Astrocyte of the hippocampus (primary cell): ENCODE measurements around the gene MYOF.

Experiments
- DNase-seq: peaks from one replicate; pipeline ENCODE4 v3.0.0; 2011; ENCODE audit warnings: low read depth, low spot score

The MYOF gene, protein sequence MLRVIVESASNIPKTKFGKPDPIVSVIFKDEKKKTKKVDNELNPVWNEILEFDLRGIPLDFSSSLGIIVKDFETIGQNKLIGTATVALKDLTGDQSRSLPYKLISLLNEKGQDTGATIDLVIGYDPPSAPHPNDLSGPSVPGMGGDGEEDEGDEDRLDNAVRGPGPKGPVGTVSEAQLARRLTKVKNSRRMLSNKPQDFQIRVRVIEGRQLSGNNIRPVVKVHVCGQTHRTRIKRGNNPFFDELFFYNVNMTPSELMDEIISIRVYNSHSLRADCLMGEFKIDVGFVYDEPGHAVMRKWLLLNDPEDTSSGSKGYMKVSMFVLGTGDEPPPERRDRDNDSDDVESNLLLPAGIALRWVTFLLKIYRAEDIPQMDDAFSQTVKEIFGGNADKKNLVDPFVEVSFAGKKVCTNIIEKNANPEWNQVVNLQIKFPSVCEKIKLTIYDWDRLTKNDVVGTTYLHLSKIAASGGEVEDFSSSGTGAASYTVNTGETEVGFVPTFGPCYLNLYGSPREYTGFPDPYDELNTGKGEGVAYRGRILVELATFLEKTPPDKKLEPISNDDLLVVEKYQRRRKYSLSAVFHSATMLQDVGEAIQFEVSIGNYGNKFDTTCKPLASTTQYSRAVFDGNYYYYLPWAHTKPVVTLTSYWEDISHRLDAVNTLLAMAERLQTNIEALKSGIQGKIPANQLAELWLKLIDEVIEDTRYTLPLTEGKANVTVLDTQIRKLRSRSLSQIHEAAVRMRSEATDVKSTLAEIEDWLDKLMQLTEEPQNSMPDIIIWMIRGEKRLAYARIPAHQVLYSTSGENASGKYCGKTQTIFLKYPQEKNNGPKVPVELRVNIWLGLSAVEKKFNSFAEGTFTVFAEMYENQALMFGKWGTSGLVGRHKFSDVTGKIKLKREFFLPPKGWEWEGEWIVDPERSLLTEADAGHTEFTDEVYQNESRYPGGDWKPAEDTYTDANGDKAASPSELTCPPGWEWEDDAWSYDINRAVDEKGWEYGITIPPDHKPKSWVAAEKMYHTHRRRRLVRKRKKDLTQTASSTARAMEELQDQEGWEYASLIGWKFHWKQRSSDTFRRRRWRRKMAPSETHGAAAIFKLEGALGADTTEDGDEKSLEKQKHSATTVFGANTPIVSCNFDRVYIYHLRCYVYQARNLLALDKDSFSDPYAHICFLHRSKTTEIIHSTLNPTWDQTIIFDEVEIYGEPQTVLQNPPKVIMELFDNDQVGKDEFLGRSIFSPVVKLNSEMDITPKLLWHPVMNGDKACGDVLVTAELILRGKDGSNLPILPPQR (N-terminal part only)

DNA sequence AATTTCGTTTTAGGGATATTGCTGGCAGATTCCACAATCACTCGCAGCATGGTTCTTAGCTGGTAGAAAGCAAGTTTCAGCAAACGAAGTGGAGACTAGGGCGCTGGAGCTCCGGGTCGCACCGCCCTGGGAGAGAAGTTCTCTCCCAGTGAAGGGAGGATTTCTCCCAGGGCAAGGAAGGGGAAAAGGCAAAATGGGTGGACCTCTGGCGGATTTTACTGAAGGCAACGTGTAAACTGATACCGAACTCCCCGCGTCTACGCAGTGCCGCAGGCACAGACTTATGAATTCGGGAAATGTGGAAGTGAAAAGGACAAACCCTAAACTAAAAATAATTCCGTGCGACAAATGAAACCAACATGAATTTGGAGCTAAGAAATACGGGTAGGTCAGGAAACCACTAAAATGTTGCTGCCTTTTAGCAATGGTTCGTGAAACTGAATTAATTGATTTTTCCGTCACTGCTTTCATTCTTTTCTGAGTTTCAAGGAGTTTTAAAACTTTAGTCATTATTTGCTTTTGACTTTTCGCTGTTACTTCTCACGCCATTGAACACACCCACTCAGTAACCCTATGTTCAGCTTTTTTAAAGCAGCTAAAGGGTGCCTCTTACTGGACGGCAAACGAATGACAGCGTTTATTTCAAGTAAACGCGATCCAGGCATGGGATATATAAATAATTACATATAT, at the start of gene MYOF:
Gene MYOF (minus strand): TSS at position 190 of the 690 bp plus-strand sequence. CDS start 140 bp downstream, at position 50.
- peak; percentile 92 for DNase-seq

- DNase-seq = no peak
These were observed 36.4 kb upstream of the MYOF start for GRCh38 chr10:93518531-93518930.

- no peak for DNase-seq
These were observed 33.9 kb upstream of the MYOF start for GRCh38 chr10:93516006-93516380.

GRCh38 chr10:93515071-93516005, 33.2 kb upstream of the MYOF start:
- DNase-seq = no peak

GRCh38 chr10:93514521-93514920, 32.4 kb upstream of the MYOF start:
- DNase-seq = no peak

DNA sequence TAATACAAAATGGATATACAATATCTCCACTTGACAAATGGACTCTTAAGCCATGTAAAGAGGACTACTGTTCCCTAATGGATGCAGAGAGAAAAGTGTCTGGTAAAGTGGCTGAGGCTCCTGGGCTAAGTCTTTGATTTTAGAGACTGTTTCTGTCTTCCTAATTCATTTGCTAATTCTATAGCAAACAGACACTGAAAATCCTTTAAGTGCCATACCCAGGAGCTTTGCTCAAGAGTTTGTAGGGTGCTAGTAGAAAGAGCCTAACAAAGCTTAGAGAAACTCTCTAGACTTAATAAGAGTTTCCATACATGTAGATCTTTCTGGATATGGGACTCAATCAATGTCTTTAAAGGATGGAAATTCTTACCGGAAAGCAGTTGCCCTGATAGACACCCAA, 31.0 kb upstream of the MYOF start:
- no peak for DNase-seq

GRCh38 chr10:93512565-93512964, 30.4 kb upstream of the MYOF start:
- peak; percentile 29 for DNase-seq

DNA sequence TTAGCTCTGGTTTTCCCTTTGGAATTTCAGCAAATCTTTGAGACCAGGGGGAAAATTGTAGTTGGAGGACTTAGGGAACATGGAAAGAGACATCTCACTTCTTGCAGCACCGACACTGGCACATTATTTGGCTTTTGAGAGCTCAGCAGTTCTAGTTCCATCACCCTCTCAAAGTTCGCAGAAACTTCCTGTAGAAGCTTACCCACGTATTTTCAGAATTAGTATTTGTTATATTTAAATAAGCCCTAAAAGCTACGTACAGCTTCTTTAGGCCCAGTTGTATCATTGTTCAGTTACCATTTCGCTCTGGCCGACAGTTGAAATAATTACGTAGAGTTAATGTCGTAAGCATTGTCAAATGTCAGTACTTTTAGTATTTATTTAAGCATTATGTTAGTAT, 27.7 kb upstream of the MYOF start:
- DNase-seq = no peak

DNA sequence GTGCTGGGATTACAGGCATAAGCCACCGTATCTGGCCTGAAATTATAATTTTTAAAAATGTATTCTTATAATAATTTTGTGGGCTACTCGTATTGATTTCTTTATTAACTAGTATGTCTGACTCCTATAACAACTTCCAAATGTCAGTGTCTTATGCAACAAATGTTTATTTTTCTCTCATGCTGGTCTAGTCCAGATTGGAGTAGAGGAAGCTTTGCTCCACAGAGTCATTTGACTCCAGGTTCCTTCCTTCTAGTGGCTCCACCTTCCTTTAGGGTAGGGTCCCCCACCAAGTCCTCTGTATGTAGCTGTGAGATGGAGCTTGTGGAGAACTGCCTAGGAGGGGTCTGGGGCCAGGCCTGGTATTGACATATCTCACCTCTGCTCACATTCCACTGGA, 22.9 kb upstream of the MYOF start:
- DNase-seq = no peak

GRCh38 chr10:93503075-93503474, 20.9 kb upstream of the MYOF start:
- no peak for DNase-seq

DNA sequence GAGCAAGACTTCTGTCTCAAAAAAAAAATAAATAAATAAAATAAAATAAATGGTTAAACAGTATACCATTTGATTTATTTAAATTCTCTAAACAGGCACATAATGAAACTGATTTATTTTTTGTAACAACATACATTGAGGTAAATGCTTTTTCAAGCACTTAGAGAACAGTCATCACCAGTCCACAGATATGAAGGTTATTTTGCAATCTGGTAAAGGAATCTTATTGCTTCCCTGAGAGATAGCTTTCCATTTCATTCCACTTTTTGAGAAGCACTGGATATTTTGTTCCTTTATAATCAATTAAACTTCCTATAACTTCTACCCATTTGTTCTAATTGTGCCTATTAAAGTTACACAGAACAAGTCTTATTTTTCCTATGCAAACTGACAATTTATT, 19.5 kb upstream of the MYOF start:
- no peak for DNase-seq

DNA sequence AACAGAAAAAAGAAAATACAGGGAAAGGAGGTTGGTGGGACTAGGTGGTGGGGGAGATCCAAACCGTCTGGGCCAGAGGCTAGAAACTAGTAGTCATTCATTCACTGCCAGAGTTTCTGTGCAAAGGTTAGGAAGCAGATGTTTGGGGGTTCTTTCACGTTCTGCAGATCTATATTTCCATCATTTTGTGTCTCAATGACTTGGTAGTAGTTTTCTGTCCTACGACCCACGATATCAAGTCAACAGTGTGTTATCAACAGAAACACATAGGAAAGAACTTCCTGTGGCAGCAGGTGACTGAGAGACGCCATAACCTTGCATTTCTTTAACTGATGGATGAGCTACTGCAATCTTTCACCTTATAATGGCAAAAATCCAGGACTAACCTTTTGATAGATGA, 16.0 kb upstream of the MYOF start:
- DNase-seq = no peak

- peak; percentile 98 for DNase-seq
These were observed 14.3 kb upstream of the MYOF start, which contains the start of gene CEP55 for GRCh38 chr10:93496322-93497041. Gene CEP55, plus strand, starts transcription at chr10:93496612. Its CDS starts 3,440 bp downstream, at chr10:93500052.

DNA sequence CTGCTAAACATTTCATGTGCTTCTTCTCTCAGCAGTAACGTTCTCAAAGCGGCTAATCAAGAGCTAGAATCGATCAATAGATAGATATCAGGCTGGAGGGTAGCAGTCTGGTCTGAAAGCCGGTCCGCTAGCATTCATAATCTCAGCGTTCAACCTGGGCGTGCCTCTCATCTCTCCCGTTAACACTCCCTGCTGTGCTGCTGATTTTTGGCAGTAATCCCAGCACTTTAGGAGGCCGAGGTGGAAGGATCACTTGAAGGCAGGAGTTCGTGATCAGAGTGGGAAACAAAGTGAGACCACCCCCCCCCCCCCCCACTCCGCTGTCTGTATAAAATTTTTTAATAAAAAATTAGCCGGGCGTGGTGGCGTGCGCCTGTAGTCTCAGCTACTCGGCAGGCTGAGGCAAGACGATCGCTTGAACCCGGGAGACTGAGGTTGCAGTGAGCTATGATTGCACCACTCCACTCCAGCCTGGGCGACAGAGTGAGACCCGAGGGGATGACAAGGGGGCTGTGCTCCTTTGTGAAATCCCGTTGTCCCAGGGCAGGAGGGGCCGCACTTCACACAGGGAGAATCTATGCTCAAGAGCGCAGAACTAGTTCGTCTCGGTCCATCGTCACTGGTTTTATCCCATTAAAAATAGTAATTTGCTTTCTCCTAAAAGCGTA, 13.7 kb upstream of the MYOF start:
- peak; percentile 55 for DNase-seq

DNA sequence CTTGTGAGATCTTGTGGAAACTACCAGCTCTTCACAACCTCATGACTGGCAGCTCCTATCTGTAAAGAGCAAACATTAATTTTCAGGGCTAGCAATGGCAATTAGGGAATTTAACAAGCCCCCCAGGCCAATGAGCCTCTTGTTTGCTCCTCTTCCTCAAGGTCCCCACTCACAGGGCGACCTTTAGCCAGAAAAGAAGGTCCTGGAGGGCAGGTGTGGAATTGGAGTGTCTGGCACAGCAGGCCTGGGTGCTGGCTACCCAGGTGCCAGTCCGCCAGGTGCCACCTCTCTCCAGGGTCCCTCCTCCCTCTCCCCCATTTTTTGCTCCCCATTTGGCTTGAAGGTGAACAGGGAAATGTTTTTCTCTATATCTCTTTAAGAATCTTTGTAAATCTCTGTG, 12.4 kb upstream of the MYOF start:
- no peak for DNase-seq

DNA sequence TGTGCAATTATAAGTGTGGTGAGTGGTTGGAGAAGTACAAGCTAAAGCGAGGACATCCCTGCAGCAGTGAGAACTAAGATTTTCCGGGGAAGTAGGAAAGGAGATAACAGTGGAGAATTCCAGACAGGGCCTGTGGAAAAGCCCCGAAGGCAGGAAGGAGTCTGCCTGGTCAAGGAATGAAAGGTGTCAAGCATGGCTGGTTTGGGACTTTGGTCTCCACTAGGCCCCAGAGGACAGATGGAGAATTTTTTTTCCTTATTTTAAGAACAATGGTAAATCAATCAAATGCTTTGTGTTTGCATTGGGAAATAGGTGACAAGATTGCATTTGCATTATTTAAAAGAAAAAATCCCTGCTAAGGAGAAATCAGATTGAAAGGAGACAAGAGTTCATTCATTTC, 11.0 kb upstream of the MYOF start:
- DNase-seq = no peak

GRCh38 chr10:93491602-93492121, 9.5 kb upstream of the MYOF start:
- DNase-seq = no peak

- peak; percentile 80 for DNase-seq
These were observed 6.9 kb upstream of the MYOF start for GRCh38 chr10:93488956-93489528.
